Mucosa of descending colon (tissue), 3 donors: ENCODE data around the gene GRIN2A. TPM values are rescaled to one million over a fixed set of nuclear protein-coding genes. Genes with fewer than 3 reads are reported as not detected.

Experiments
- ATAC-seq: fragments of 200-7000 bp; cut with Tn5 transposase; one replicate; pipeline ENCODE4 v1.9.1; 2020; ENCODE audit warnings: mild to moderate bottlenecking, moderate library complexity
- DNase-seq, 3 donors: peaks; one replicate each; pipeline ENCODE4 v3.0.0-alpha.2; 2020
- H3K36me3 ChIP-seq: fragments of 200-600 bp; one replicate; pipeline ENCODE4 v1.8.0; 2021; ENCODE audit warnings: low read depth, mild to moderate bottlenecking
- H3K4me1 ChIP-seq: fragments of 200-600 bp; one replicate; pipeline ENCODE4 v1.8.0; 2021; ENCODE audit warnings: low read depth, mild to moderate bottlenecking
- H3K4me3 ChIP-seq: fragments of 200-600 bp; one replicate; pipeline ENCODE4 v1.8.0; 2021; ENCODE audit warnings: mild to moderate bottlenecking
- H3K9me3 ChIP-seq: fragments of 200-600 bp; one replicate; pipeline ENCODE4 v1.8.0; 2021; ENCODE audit warnings: mild to moderate bottlenecking
- intact Hi-C, 2 donors: fragments of 100-400 bp; cut with DNase I in 1 of 2; cut with micrococcal nuclease in 1 of 2; formaldehyde crosslinking; loops; one replicate each; pipeline versions ENCODE4 v1.11.0 to v1.11.1; 2022; cut with DNase I, micrococcal nuclease
- total RNA-seq, 3 donors: library from RNA; stranded (reverse); fragmentation: NEBNext Ultra II Directional in 2 of 3; extraction: Animal tissue kit (Norgen Biotek cat#: 25700) in 2 of 3; gene quantifications; one replicate each; pipeline versions ENCODE4 v1.2.1 to v1.2.4, GENCODE V29; 2021 to 2023
- TF ChIP-seq, protein P1 (sequence below): fragments of 200-600 bp; IDR thresholded peaks from one replicate; pipeline ENCODE4 v1.8.0; 2022; ENCODE audit warnings: antibody characterized with exemption, mild to moderate bottlenecking
- donor health status: DM: no; HTN: no; CAD: no; lungs with moderate emphysema.
- donor health status: DM: no; HTN: no; CAD: no.
- donor health status: DM: no; HTN: yes; CAD: no.

GRIN2A gene
- total RNA-seq, 3 donors from 2014 or later, result 0.39 to 0.57 (median 0.49) TPM

GRCh38 chr16:10111156-10111761 is 71.0 kb downstream of the GRIN2A start:
- ATAC-seq (no peak), DNase-seq (no peak)
- intact Hi-C loops, result no loop called here
- TF ChIP-seq, protein P1, sequence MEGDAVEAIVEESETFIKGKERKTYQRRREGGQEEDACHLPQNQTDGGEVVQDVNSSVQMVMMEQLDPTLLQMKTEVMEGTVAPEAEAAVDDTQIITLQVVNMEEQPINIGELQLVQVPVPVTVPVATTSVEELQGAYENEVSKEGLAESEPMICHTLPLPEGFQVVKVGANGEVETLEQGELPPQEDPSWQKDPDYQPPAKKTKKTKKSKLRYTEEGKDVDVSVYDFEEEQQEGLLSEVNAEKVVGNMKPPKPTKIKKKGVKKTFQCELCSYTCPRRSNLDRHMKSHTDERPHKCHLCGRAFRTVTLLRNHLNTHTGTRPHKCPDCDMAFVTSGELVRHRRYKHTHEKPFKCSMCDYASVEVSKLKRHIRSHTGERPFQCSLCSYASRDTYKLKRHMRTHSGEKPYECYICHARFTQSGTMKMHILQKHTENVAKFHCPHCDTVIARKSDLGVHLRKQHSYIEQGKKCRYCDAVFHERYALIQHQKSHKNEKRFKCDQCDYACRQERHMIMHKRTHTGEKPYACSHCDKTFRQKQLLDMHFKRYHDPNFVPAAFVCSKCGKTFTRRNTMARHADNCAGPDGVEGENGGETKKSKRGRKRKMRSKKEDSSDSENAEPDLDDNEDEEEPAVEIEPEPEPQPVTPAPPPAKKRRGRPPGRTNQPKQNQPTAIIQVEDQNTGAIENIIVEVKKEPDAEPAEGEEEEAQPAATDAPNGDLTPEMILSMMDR, result no peak
- H3K4me3 ChIP-seq, result no peak overlapping the region
- H3K4me1 ChIP-seq, result no peaks in the 10 kb centered on the region
- H3K36me3 ChIP-seq, result no peaks in the 10 kb centered on the region
- H3K9me3 ChIP-seq, result no peaks in the 10 kb centered on the region

DNA sequence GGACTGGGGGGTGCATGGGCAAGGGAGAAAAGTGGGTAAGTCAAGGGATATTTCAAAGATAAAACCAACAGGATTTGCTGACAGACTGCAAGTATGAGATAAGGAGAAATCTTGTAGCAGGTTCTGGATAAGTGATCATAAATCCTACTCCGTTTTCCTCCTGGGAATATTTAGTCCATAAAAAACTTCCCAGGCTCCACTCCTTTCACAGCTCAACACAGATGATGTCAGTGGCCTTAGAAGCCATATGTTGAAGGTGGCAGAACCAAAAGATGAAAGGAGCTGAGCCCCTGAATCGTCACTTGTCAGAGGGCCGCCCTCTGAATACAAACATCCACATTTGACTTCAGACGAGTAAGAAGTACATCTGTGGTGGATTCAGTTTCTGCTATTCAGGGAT is 71.7 kb downstream of the GRIN2A start:
- Histone ChIP-seq H3K4me1 (no peaks in the 10 kb centered on the region), H3K9me3 (no peaks in the 10 kb centered on the region)
- no peak for DNase-seq

DNA sequence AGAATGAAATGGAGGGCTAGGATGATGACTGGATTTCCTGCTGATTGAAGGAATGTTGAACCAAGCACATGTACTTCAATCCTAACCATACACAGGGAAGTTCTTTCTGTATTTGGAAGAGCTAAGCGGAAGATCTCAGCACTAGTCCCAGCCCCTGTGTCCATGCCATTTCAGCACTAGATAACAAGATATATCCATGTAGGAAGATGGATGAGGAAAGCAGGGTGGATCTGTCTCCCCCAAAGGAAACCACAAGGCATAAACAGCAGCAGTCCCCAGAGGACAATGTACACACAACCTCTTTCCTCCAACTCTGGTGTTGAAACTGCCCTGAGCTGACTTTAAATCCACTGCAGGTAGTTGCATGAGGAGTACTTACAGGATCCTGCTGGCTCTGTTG is 75.1 kb downstream of the GRIN2A start:
- intact Hi-C loops, result no loop called here
- TF ChIP-seq, protein P1, result no peak
- no peak for ATAC-seq

More for the DNA sequence above, 71.7 kb downstream of the GRIN2A start:
- TF ChIP-seq, protein P1, result no peak
- no peak overlapping the region for H3K4me3 ChIP-seq
- H3K36me3 ChIP-seq, result no peaks in the 10 kb centered on the region
- ATAC-seq, result no peak
- intact Hi-C loops, result no loop called here

DNA sequence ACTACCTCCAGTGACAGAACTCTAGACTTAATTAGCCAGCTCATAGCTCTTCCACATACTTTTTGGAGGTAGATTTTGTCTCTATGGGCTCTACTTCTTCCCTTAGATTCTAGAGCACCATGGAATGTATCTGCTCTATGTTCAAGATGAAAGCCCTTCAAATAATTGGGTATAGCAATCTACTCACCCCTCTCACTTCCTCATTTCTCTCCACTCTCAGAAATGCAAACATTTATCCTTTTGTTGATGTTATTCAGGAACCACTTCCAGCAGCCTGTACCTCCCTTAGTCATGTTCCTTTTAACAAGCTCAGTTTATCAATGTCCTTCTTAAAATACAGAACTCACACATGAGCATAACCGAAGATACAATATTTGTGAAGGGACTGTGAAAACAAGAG is 78.5 kb downstream of the GRIN2A start:
- Histone ChIP-seq H3K4me1 (no peaks in the 10 kb centered on the region), H3K4me3 (no peak overlapping the region), H3K9me3 (no peaks in the 10 kb centered on the region), H3K36me3 (no peaks in the 10 kb centered on the region)
- no peak for DNase-seq
- intact Hi-C loops, result no loop called here
- TF ChIP-seq, protein P1, result no peak
- ATAC-seq, result no peak

More for the DNA sequence above, 75.1 kb downstream of the GRIN2A start:
- no peaks in the 10 kb centered on the region for H3K36me3 ChIP-seq
- no peak overlapping the region for H3K4me3 ChIP-seq
- H3K4me1 ChIP-seq, result no peaks in the 10 kb centered on the region
- H3K9me3 ChIP-seq, result no peaks in the 10 kb centered on the region
- no peak for DNase-seq

DNA sequence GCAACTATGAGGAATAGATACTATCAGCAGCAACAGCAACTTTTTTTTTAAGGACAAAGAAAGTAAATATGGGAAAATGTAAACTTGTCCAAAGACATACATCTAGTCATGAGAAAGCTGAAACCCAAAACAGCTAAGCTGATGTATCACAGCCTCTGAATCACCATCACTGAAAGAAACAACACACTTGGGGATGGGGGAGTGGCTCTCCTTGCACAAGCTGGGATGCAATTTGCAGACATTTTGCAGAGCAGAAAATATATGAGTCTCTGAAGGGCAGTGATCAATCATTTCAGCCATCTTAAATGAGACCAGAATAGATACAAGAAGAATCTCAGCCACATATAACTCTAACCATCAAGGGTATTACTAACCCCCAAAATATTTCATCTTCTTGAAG is 79.1 kb downstream of the GRIN2A start:
- no peak overlapping the region for H3K4me3 ChIP-seq
- DNase-seq (no peak), ATAC-seq (no peak)
- TF ChIP-seq, protein P1, result no peak
- intact Hi-C loops, result no loop called here
- no peaks in the 10 kb centered on the region for H3K4me1 ChIP-seq
- H3K9me3 ChIP-seq, result no peaks in the 10 kb centered on the region
- no peaks in the 10 kb centered on the region for H3K36me3 ChIP-seq

DNA sequence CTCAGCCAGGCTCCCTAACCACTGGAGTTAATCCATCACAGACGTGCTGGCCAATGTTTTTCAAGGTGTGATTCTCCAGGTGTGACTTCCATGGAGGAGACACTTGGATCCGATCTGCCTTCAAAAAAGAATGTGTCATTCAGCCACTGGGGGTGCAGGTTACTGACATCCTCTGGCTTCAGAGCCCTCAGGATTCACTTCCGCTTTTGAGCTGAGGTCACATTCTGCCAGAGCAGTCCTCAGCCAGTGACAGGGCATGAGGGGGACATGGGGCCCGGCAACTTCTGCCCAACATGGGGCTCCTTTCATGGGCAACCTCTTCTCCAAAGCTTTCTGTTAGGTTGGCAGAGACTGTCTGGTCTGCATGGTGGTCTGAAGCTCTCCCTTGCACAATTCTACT is 81.4 kb downstream of the GRIN2A start:
- TF ChIP-seq, protein P1, result no peak
- Histone ChIP-seq H3K4me1 (no peaks in the 10 kb centered on the region), H3K9me3 (no peaks in the 10 kb centered on the region), H3K4me3 (no peak overlapping the region), H3K36me3 (no peaks in the 10 kb centered on the region)
- ATAC-seq, result no peak
- intact Hi-C loops, result no loop called here
- no peak for DNase-seq
